Measurements from ENCODE around the gene ANO9.

ANO9 gene

GRCh38 chr11:488992-489391 lies 47.2 kb upstream of the ANO9 start:
- TF ChIP-seq, protein P1, sequence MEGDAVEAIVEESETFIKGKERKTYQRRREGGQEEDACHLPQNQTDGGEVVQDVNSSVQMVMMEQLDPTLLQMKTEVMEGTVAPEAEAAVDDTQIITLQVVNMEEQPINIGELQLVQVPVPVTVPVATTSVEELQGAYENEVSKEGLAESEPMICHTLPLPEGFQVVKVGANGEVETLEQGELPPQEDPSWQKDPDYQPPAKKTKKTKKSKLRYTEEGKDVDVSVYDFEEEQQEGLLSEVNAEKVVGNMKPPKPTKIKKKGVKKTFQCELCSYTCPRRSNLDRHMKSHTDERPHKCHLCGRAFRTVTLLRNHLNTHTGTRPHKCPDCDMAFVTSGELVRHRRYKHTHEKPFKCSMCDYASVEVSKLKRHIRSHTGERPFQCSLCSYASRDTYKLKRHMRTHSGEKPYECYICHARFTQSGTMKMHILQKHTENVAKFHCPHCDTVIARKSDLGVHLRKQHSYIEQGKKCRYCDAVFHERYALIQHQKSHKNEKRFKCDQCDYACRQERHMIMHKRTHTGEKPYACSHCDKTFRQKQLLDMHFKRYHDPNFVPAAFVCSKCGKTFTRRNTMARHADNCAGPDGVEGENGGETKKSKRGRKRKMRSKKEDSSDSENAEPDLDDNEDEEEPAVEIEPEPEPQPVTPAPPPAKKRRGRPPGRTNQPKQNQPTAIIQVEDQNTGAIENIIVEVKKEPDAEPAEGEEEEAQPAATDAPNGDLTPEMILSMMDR (IDR thresholded peaks at IDR 0.05; ENCODE audit: low read depth, low read length) = no peak
- no peak for DNase-seq (ENCODE audit: low read depth, low spot score)
- no peak overlapping the region for H3K4me3 ChIP-seq (ENCODE audit: low read depth, low read length)
- in situ Hi-C loops (cut with HindIII; ENCODE audit: low sequenced_read_pairs) = no loop called here

GRCh38 chr11:488579-488978 lies 46.8 kb upstream of the ANO9 start:
- in situ Hi-C loops (cut with HindIII; ENCODE audit: low sequenced_read_pairs) = no loop called here
- DNase-seq (ENCODE audit: low read depth, low spot score) = no peak
- H3K4me3 ChIP-seq (ENCODE audit: low read depth, low read length) = no peak overlapping the region
- TF ChIP-seq, protein P1 (IDR thresholded peaks at IDR 0.05; ENCODE audit: low read depth, low read length) = no peak

DNA sequence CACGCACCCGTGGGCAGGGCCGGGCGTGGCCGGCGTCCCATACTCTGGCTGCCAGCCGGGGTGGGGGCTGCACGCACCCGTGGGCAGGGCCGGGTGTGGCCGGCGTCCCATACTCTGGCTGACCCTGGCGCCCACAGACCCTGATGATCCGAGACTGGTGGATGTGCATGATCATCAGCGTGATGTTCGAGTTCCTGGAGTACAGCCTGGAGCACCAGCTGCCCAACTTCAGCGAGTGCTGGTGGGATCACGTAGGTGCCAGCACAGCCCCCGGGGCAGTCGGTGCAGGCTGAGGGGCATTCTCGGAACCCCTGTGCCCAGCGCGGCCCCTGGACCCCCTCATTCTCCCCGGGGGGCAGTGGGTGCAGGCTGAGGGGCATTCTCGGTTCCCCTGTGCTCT lies 46.3 kb upstream of the ANO9 start:
- DNase-seq (ENCODE audit: low read depth, low spot score) = no peak

GRCh38 chr11:487571-488021 lies 45.8 kb upstream of the ANO9 start:
- no peak for DNase-seq (ENCODE audit: low read depth, low spot score)
- in situ Hi-C loops (cut with HindIII; ENCODE audit: low sequenced_read_pairs) = no loop called here
- TF ChIP-seq, protein P1 (IDR thresholded peaks at IDR 0.05; ENCODE audit: low read depth, low read length) = no peak
- H3K4me3 ChIP-seq (ENCODE audit: low read depth, low read length) = no peak overlapping the region

More for the DNA sequence above, 46.3 kb upstream of the ANO9 start:
- TF ChIP-seq, protein P1 (IDR thresholded peaks at IDR 0.05; ENCODE audit: low read depth, low read length) = no peak
- H3K4me3 ChIP-seq (ENCODE audit: low read depth, low read length) = no peak overlapping the region
- in situ Hi-C loops (cut with HindIII; ENCODE audit: low sequenced_read_pairs) = no loop called here

GRCh38 chr11:486189-486588 lies 44.4 kb upstream of the ANO9 start:
- H3K4me3 ChIP-seq (ENCODE audit: low read depth, low read length) = no peak overlapping the region
- DNase-seq (ENCODE audit: low read depth, low spot score) = no peak
- in situ Hi-C loops (cut with HindIII; ENCODE audit: low sequenced_read_pairs) = no loop called here

GRCh38 chr11:484616-485015 lies 42.8 kb upstream of the ANO9 start:
- in situ Hi-C loops (cut with HindIII; ENCODE audit: low sequenced_read_pairs) = no loop called here

More at GRCh38 chr11:486189-486588, 44.4 kb upstream of the ANO9 start:
- TF ChIP-seq, protein P1 (IDR thresholded peaks at IDR 0.05; ENCODE audit: low read depth, low read length) = no peak

More at GRCh38 chr11:484616-485015, 42.8 kb upstream of the ANO9 start:
- H3K4me3 ChIP-seq (ENCODE audit: low read depth, low read length) = no peak overlapping the region
- no peak for DNase-seq (ENCODE audit: low read depth, low spot score)
- TF ChIP-seq, protein P1 (IDR thresholded peaks at IDR 0.05; ENCODE audit: low read depth, low read length) = no peak

All from astrocyte of the spinal cord (primary cell).